GM06990 (cell line): ENCODE data around the gene EWSR1.

Experiments used
- DNase-seq: peaks from one replicate; pipeline ENCODE4 v3.0.0-alpha.2; 2011; ENCODE audit not compliant: insufficient read length; ENCODE audit errors: extremely low read depth
- H3K27me3 ChIP-seq: replicated peaks from 2 replicates; pipeline ENCODE4 v1.6.0; 2011; ENCODE audit warnings: low read length; ENCODE audit not compliant: control insufficient read depth, insufficient read depth
- H3K36me3 ChIP-seq: 2 replicates; pipeline ENCODE4 v1.5.1; 2011; ENCODE audit warnings: low read length; ENCODE audit not compliant: control insufficient read depth, insufficient read depth
- H3K4me3 ChIP-seq: replicated peaks from 2 replicates; pipeline ENCODE4 v1.5.1; 2011; ENCODE audit warnings: low read depth, mild to moderate bottlenecking, control low read depth, low read length
- TF ChIP-seq, protein P1 (sequence below): IDR thresholded peaks from 2 replicates; pipeline ENCODE4 v1.5.1; 2011; ENCODE audit warnings: low read length, control low read depth, mild to moderate bottlenecking, inconsistent platforms; ENCODE audit not compliant: insufficient read depth, poor library complexity, severe bottlenecking

Gene EWSR1

GRCh38 chr22:29346659-29347058 is 78.6 kb downstream of the EWSR1 start:
- TF ChIP-seq, protein P1, sequence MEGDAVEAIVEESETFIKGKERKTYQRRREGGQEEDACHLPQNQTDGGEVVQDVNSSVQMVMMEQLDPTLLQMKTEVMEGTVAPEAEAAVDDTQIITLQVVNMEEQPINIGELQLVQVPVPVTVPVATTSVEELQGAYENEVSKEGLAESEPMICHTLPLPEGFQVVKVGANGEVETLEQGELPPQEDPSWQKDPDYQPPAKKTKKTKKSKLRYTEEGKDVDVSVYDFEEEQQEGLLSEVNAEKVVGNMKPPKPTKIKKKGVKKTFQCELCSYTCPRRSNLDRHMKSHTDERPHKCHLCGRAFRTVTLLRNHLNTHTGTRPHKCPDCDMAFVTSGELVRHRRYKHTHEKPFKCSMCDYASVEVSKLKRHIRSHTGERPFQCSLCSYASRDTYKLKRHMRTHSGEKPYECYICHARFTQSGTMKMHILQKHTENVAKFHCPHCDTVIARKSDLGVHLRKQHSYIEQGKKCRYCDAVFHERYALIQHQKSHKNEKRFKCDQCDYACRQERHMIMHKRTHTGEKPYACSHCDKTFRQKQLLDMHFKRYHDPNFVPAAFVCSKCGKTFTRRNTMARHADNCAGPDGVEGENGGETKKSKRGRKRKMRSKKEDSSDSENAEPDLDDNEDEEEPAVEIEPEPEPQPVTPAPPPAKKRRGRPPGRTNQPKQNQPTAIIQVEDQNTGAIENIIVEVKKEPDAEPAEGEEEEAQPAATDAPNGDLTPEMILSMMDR, result no peak
- H3K36me3 ChIP-seq, result peaks cover 65% of the 10 kb centered on the region
- no peak for DNase-seq
- H3K4me3 ChIP-seq, result no peak overlapping the region
- no peaks in the 10 kb centered on the region for H3K27me3 ChIP-seq

GRCh38 chr22:29348041-29348440 is 80.0 kb downstream of the EWSR1 start:
- H3K27me3 ChIP-seq, result no peaks in the 10 kb centered on the region
- no peak for DNase-seq
- H3K36me3 ChIP-seq, result peaks cover 62% of the 10 kb centered on the region
- H3K4me3 ChIP-seq, result no peak overlapping the region
- TF ChIP-seq, protein P1, result no peak

DNA sequence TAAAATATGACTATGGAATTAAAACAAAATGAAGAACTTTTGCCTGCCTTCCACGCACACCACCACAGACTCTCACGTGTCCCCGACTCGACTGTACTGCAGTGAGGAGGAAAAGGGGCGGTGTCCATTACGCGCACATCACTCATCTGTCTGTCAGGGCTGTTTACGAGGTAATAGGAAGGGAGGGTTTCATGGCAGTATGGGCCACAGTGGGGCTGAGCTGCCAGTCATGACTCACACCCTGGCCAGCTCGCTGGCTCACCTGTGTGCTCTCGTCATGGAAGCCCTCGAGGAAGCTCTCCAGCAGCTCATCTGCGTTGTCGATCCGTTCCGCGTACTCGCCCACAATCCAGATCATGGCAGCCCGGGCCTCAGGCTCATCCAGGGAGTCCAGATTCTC is 80.9 kb downstream of the EWSR1 start:
- H3K36me3 ChIP-seq, result peaks cover 66% of the 10 kb centered on the region
- TF ChIP-seq, protein P1, result no peak
- no peak overlapping the region for H3K4me3 ChIP-seq
- DNase-seq, result no peak
- no peaks in the 10 kb centered on the region for H3K27me3 ChIP-seq
